GM23248 (cell line): ENCODE data around the gene HBS1L. TPM values are rescaled to one million over a fixed set of nuclear protein-coding genes. Genes with fewer than 3 reads are reported as not detected.

ENCODE experiments used
- DNase-seq: peaks from one replicate; pipeline ENCODE4 v3.0.0-alpha.2; 2015
- H2AFZ ChIP-seq: fragments of 200-600 bp; sonication (generic); 2 replicates; pipeline ENCODE4 v1.6.1; 2016; ENCODE audit warnings: antibody characterized with exemption
- H3F3A ChIP-seq: fragments of 200-600 bp; sonication (generic); 2 replicates; pipeline ENCODE4 v1.6.1; 2016; ENCODE audit warnings: mild to moderate bottlenecking, antibody characterized with exemption, mixed run types; ENCODE audit not compliant: insufficient read depth
- H3K27ac ChIP-seq: fragments of 200-600 bp; sonication (generic); 2 replicates; pipeline ENCODE4 v1.5.1; 2016; ENCODE audit warnings: mild to moderate bottlenecking
- H3K27me3 ChIP-seq: fragments of 200-600 bp; sonication (generic); replicated peaks from 2 replicates; pipeline ENCODE4 v1.6.1; 2016; ENCODE audit warnings: mild to moderate bottlenecking; ENCODE audit not compliant: insufficient read depth
- H3K36me3 ChIP-seq: fragments of 200-600 bp; sonication (generic); 2 replicates; pipeline ENCODE4 v1.6.1; 2016; ENCODE audit warnings: low read depth, mild to moderate bottlenecking
- H3K4me1 ChIP-seq: fragments of 200-600 bp; sonication (generic); 2 replicates; pipeline ENCODE4 v1.6.1; 2016; ENCODE audit warnings: mild to moderate bottlenecking; ENCODE audit not compliant: insufficient read depth
- H3K4me2 ChIP-seq: fragments of 200-600 bp; sonication (generic); one replicate; pipeline ENCODE4 v1.6.1; 2016; ENCODE audit warnings: mild to moderate bottlenecking; ENCODE audit not compliant: unreplicated experiment
- H3K4me3 ChIP-seq: fragments of 200-600 bp; sonication (generic); 2 replicates; pipeline ENCODE4 v1.5.1; 2016; ENCODE audit warnings: mild to moderate bottlenecking
- H3K79me2 ChIP-seq: fragments of 200-600 bp; sonication (generic); 2 replicates; pipeline ENCODE4 v1.6.1; 2016; ENCODE audit warnings: mild to moderate bottlenecking; ENCODE audit not compliant: insufficient read depth
- H3K9ac ChIP-seq: fragments of 200-600 bp; sonication (generic); 2 replicates; pipeline ENCODE4 v1.6.1; 2016; ENCODE audit warnings: mild to moderate bottlenecking
- H3K9me2 ChIP-seq: fragments of 200-600 bp; sonication (generic); 2 replicates; pipeline ENCODE4 v1.6.1; 2016; ENCODE audit warnings: mixed run types, mild to moderate bottlenecking, moderate library complexity; ENCODE audit not compliant: insufficient read depth
- H3K9me3 ChIP-seq: fragments of 200-600 bp; sonication (generic); one replicate; pipeline ENCODE4 v1.6.1; 2017; ENCODE audit warnings: low read depth
- H4K20me1 ChIP-seq: fragments of 200-600 bp; sonication (generic); 2 replicates; pipeline ENCODE4 v1.6.0; 2016; ENCODE audit not compliant: insufficient read depth
- EZH2 ChIP-seq: fragments of 200-600 bp; sonication (generic); IDR thresholded peaks from 2 replicates; pipeline ENCODE4 v1.6.1; 2018; ENCODE audit warnings: antibody characterized with exemption, mild to moderate bottlenecking; ENCODE audit not compliant: insufficient read depth, poor library complexity, severe bottlenecking
- EZH2phosphoT487 ChIP-seq: fragments of 200-600 bp; sonication (generic); IDR thresholded peaks from 2 replicates; pipeline ENCODE4 v1.6.1; 2018; ENCODE audit warnings: antibody characterized with exemption, moderate library complexity, mild to moderate bottlenecking, low read depth; ENCODE audit not compliant: insufficient read depth
- WGBS, 2 experiments: methylation state at CpG; one replicate each; pipeline ENCODE4 v1.1.6; 2015 to 2017; ENCODE audit warnings: low lambda C conversion rate in 2 of 2, low coverage in 1 of 2; ENCODE audit errors: missing lambda C conversion rate in 2 of 2; 5-methylcytosine and 5-hydroxymethylcytosine counted together
- in situ Hi-C: fragments of 300-500 bp; cut with MboI; formaldehyde crosslinking; loops from 2 replicates; pipeline ENCODE4 v1.15.0; 2020
- microRNA-seq: library from miRNA; unstranded; fragments of <30 nt; microRNA quantifications from one replicate; pipeline ENCODE4, GENCODE V29; 2016; ENCODE audit warnings: borderline number of aligned reads
- polyA plus RNA-seq: library from polyadenylated mRNA; unstranded; fragments of >200 nt; fragmentation: Nextera tagmentation; extraction: Ambion mirVana; gene quantifications from 2 replicates; pipeline ENCODE4 v1.2.1, GENCODE V29; 2016
- total RNA-seq: library from RNA; depleted of rRNA; stranded (reverse); fragments of >200 nt; shearing (Covaris generic); gene quantifications from 2 replicates; pipeline ENCODE4 v1.2.3, GENCODE V29; 2014; rRNA removed

Gene HBS1L
- total and polyA plus RNA-seq, 2 experiments from 2014 or later = 83.1 to 83.9 TPM

- no peak overlapping the region for H2AFZ ChIP-seq
These were observed 144.1 kb downstream of the HBS1L start for GRCh38 chr6:134910593-134910935.

More at GRCh38 chr6:134910593-134910935, 144.1 kb downstream of the HBS1L start:
- WGBS, 2 experiments = 86 to 100% methylated on average over 1 of the region's 1 CpG
- H3K79me2 ChIP-seq = no peaks in the 10 kb centered on the region
- H4K20me1 ChIP-seq = no peaks in the 10 kb centered on the region
- no peaks in the 10 kb centered on the region for H3K36me3 ChIP-seq
- no peak for DNase-seq
- peaks cover 40% of the 10 kb centered on the region for H3K4me1 ChIP-seq
- H3K9me3 ChIP-seq = no peaks in the 10 kb centered on the region
- no peak overlapping the region for H3K9ac ChIP-seq
- no peaks in the 10 kb centered on the region for H3K9me2 ChIP-seq
- H3K4me2 ChIP-seq = no peak overlapping the region
- H3K27ac ChIP-seq = no peak overlapping the region
- no peak overlapping the region for H3K4me3 ChIP-seq
- H3K27me3 ChIP-seq = no peaks in the 10 kb centered on the region
- peaks cover 33% of the 10 kb centered on the region for H3F3A ChIP-seq
- in situ Hi-C loops = no loop called here
- no peak for TF ChIP-seq EZH2
- no peak for TF ChIP-seq EZH2phosphoT487

Small RNAs within 50 kb of the gene (microRNA-seq; reads per million reads assigned to microRNA genes)
- gene MIR3662 = not detected

Other genes with a start within 250 kb of the HBS1L start
- gene ALDH8A1, start 104.7 kb downstream of the HBS1L start, total RNA-seq = not detected in 2 replicates
- gene ALDH8A1, start 104.7 kb downstream of the HBS1L start, polyA plus RNA-seq = not detected in 2 replicates
- gene MYB, start 126.5 kb upstream of the HBS1L start, total RNA-seq = 1.2 TPM in 1 of 2 replicates, not detected in the other
- gene MYB, start 126.5 kb upstream of the HBS1L start, polyA plus RNA-seq = 0.10 and 0.28 TPM in 2 replicates